ENCODE results near the gene C9orf57. TPM values are rescaled to one million over a fixed set of nuclear protein-coding genes. Genes with fewer than 3 reads are reported as not detected.

The C9orf57 gene
- polyA plus RNA-seq, 1 donor (not counting 4 experiments of a cell fraction or from before 2014, with no cell fraction given), result not detected

- dilution Hi-C loops (cut with MboI; ENCODE audit: extremely low pct_ligation_motif_present, low sequenced_read_pairs), result loop anchor here (25.0 kb wide), 1 partner anchor 223 kb away; no protein-coding TSS in a partner anchor
- no peak overlapping the region for H3K4me2 ChIP-seq (ENCODE audit: control insufficient read depth, extremely low read depth, insufficient read depth, low read depth, low read length)
- no peak overlapping the region for H3K27ac ChIP-seq (ENCODE audit: control insufficient read depth, insufficient read depth, low read length)
These were observed 20.9 kb downstream of the C9orf57 start for GRCh38 chr9:72039532-72039931.

GRCh38 chr9:72038890-72039410 is 21.5 kb downstream of the C9orf57 start:
- DNase-seq (ENCODE audit: low read depth, low spot score) (peak; percentile 23), FAIRE-seq (peak; percentile 99)
- Histone ChIP-seq H3K4me3 (ENCODE audit: control insufficient read depth in 2 of 3, extremely low read depth in 1 of 3, insufficient read depth in 2 of 3, low read depth in 1 of 3, low read length in 3 of 3) (no peak overlapping the region), H3K9me3 (ENCODE audit: control insufficient read depth, low read depth, low read length) (no peaks in the 10 kb centered on the region), H3K79me2 (ENCODE audit: control insufficient read depth, insufficient read depth, low read length) (no peaks in the 10 kb centered on the region), H3K9me1 (ENCODE audit: control insufficient read depth, extremely low read depth, insufficient read depth, low read length) (no peaks in the 10 kb centered on the region), H3K9ac (ENCODE audit: control insufficient read depth, extremely low read depth, insufficient read depth, low read length) (no peak overlapping the region), H3K4me2 (ENCODE audit: control insufficient read depth, extremely low read depth, insufficient read depth, low read depth, low read length) (no peak overlapping the region), H3K36me3 (ENCODE audit: control insufficient read depth in 2 of 2, extremely low read depth in 1 of 2, insufficient read depth in 2 of 2, low read length in 2 of 2) (no peaks in the 10 kb centered on the region), H3K4me1 (ENCODE audit: control insufficient read depth, extremely low read depth, insufficient read depth, low read length) (no peaks in the 10 kb centered on the region), H2AFZ (ENCODE audit: control insufficient read depth, low read length) (peak overlapping the region; percentile 4), H3K27me3 (ENCODE audit: control insufficient read depth, extremely low read depth, insufficient read depth, low read length) (no peaks in the 10 kb centered on the region), H4K20me1 (ENCODE audit: control insufficient read depth, extremely low read depth, insufficient read depth, low read length) (no peaks in the 10 kb centered on the region), H3K27ac (ENCODE audit: control insufficient read depth, insufficient read depth, low read length) (no peak overlapping the region)
- no peak for TF ChIP-seq EZH2 (IDR thresholded peaks at IDR 0.05; ENCODE audit: low read length)
- peak; percentile 90 to 99 (median 98) for TF ChIP-seq CTCF (optimal IDR thresholded peaks at IDR 0.05 in 1 of 3, IDR thresholded peaks at IDR 0.05 in 1 of 3, conservative IDR thresholded peaks at IDR 0.05 in 1 of 3; ENCODE audit: extremely low read depth in 1 of 3, insufficient read depth in 2 of 3, low read length in 3 of 3)
- dilution Hi-C loops (cut with MboI; ENCODE audit: extremely low pct_ligation_motif_present, low sequenced_read_pairs), result loop anchor here (25.0 kb wide), 1 partner anchor 223 kb away; no protein-coding TSS in a partner anchor

More at GRCh38 chr9:72039532-72039931, 20.9 kb downstream of the C9orf57 start:
- no peaks in the 10 kb centered on the region for H3K4me1 ChIP-seq (ENCODE audit: control insufficient read depth, extremely low read depth, insufficient read depth, low read length)
- no peaks in the 10 kb centered on the region for H3K36me3 ChIP-seq (ENCODE audit: control insufficient read depth in 2 of 2, extremely low read depth in 1 of 2, insufficient read depth in 2 of 2, low read length in 2 of 2)
- H3K9me3 ChIP-seq (ENCODE audit: control insufficient read depth, low read depth, low read length), result no peaks in the 10 kb centered on the region
- no peak overlapping the region for H3K4me3 ChIP-seq (ENCODE audit: control insufficient read depth in 2 of 3, extremely low read depth in 1 of 3, insufficient read depth in 2 of 3, low read depth in 1 of 3, low read length in 3 of 3)
- DNase-seq (ENCODE audit: low read depth, low spot score), result no peak
- H3K27me3 ChIP-seq (ENCODE audit: control insufficient read depth, extremely low read depth, insufficient read depth, low read length), result no peaks in the 10 kb centered on the region
- peak overlapping the region; percentile 4 for H2AFZ ChIP-seq (ENCODE audit: control insufficient read depth, low read length)
- no peak overlapping the region for H3K9ac ChIP-seq (ENCODE audit: control insufficient read depth, extremely low read depth, insufficient read depth, low read length)
- H3K9me1 ChIP-seq (ENCODE audit: control insufficient read depth, extremely low read depth, insufficient read depth, low read length), result no peaks in the 10 kb centered on the region
- H4K20me1 ChIP-seq (ENCODE audit: control insufficient read depth, extremely low read depth, insufficient read depth, low read length), result no peaks in the 10 kb centered on the region
- TF ChIP-seq EZH2 (IDR thresholded peaks at IDR 0.05; ENCODE audit: low read length) (no peak), CTCF (optimal IDR thresholded peaks at IDR 0.05 in 1 of 3, IDR thresholded peaks at IDR 0.05 in 1 of 3, conservative IDR thresholded peaks at IDR 0.05 in 1 of 3; ENCODE audit: extremely low read depth in 1 of 3, insufficient read depth in 2 of 3, low read length in 3 of 3) (no peak)
- no peaks in the 10 kb centered on the region for H3K79me2 ChIP-seq (ENCODE audit: control insufficient read depth, insufficient read depth, low read length)
- FAIRE-seq, result no peak
